IPS-11a (cell line): ENCODE measurements around the gene NCF1.
"Not testable (repeated sequence)": the region's sequence is repeated elsewhere in the genome, so short reads cannot be mapped to it uniquely, and the experiment has no call there.

Experiments
- H3K4me3 ChIP-seq: one replicate; pipeline ENCODE4 v1.5.1; 2013; ENCODE audit warnings: low read depth, low read length, control low read depth

The NCF1 gene

DNA sequence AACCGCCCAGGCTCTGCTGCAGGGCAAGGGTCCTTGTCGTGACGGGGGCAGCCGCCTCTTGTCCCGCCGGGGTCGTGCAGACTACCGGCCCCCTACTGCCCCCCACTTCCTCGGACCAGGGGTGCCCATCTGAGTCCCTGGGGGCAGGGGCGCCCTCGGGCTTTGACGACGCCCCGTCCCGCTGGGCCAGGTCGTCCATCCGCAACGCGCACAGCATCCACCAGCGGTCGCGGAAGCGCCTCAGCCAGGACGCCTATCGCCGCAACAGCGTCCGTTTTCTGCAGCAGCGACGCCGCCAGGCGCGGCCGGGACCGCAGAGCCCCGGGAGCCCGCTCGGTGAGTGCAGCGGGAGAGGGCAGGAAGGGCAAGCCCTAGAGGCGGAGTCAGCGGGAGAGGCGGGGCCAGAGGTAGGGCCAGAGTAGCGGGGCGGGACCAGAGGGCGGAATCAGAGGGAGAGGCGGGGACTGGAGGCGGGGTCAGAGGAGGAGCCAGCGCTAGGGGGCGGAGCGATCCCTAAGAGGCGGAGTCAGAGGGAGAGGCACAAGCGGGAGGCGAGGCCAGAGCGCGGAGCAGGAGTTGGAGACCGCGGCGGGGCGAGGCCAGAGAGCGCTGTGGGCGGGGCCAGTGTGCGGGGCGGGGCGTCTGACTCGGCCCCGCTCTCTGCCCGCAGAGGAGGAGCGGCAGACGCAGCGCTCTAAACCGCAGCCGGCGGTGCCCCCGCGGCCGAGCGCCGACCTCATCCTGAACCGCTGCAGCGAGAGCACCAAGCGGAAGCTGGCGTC lies 14.7 kb downstream of the NCF1 start:
- not testable (repeated sequence) for H3K4me3 ChIP-seq

GRCh38 chr7:74789200-74789736 lies 15.5 kb downstream of the NCF1 start:
- H3K4me3 ChIP-seq, result not testable (repeated sequence)

- not testable (repeated sequence) for H3K4me3 ChIP-seq
Observed at GRCh38 chr7:74797848-74798622, 24.2 kb downstream of the NCF1 start.

DNA sequence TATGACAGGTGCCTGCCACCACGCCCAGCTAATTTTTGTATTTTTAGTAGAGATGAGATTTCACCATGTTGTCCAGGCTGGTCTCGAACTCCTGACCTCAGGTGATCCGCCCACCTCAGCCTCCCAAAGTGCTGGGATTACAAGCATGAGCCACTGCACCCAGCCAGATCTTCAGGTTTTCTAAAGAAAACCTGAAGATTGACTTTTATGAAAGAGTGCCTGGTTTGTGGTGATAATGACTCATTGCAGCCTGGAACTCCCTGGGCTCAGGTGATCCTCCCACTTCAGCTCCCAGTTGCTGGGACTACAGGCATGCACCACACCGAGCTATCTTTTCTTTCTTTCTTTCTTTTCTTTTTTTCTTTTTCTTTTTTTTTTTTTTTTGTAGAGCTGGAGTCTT lies 24.8 kb downstream of the NCF1 start:
- H3K4me3 ChIP-seq, result not testable (repeated sequence)

- not testable (repeated sequence) for H3K4me3 ChIP-seq
Observed at GRCh38 chr7:74815882-74816281, 42.1 kb downstream of the NCF1 start.

GRCh38 chr7:74820146-74820805 lies 46.5 kb downstream of the NCF1 start:
- not testable (repeated sequence) for H3K4me3 ChIP-seq

DNA sequence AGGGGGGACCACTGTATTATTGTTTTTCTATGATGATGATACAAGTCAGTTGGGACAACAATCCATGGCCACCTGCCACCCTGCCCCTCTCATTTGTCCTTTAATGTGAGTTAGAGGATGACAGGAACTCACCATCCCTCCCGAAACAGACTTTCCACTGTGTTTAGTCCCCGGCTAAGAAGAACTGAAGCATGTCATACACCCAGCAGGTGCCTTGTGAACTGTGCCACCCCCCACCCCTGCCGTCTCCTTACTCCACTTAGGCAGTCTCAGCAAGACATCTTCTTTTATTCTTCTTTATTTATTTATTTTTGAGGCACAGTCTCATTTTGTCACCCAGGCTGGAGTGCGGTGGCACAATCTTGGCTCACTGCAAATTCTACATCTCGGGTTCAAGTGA lies 47.4 kb downstream of the NCF1 start:
- H3K4me3 ChIP-seq, result not testable (repeated sequence)

GRCh38 chr7:74829959-74830358 lies 56.1 kb downstream of the NCF1 start:
- not testable (repeated sequence) for H3K4me3 ChIP-seq

DNA sequence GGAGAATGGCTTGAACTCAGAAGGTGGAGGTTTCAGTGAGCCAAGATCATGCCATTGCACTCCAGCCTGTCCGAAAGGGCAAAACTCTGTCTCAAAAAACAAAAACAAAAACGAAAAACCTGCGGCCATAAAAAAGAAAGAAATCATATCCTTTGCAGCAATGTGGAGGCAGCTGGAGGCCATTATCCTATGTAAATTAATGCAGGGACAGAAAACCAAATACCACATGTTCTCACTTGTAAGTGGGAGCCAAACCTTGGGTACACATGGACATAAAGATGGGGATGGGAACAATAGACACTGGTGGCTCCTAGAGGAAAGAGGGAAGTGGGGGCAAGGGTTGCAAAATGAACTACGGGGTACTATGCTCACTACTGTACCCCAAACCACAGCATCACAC lies 56.6 kb downstream of the NCF1 start:
- H3K4me3 ChIP-seq, result not testable (repeated sequence)
